Pancreas (tissue), 10 donors: ENCODE results near the gene RABGAP1L. TPM values are rescaled to one million over a fixed set of nuclear protein-coding genes. Genes with fewer than 3 reads are reported as not detected.
"Not testable (repeated sequence)": the region's sequence is repeated elsewhere in the genome, so short reads cannot be mapped to it uniquely, and the experiment has no call there.

ENCODE experiments used
- ATAC-seq, 4 donors: fragments of 200-7000 bp; cut with Tn5 transposase; one replicate each; pipeline versions ENCODE4 v1.8.0 to v1.9.1; 2020; ENCODE audit warnings: mild to moderate bottlenecking in 4 of 4, moderate library complexity in 4 of 4
- DNase-seq, 6 donors: peaks; one replicate each; pipeline ENCODE4 v3.0.0-alpha.2; 2020
- FAIRE-seq: peaks from 2 replicates; lab custom pipeline; 2012; peaks lifted over from hg19 to GRCh38; lab: Jason Lieb, UNC
- H3K27ac ChIP-seq, 4 donors: fragments of 200-600 bp; sonication (generic); 1 replicate in 3 of 4; 2 replicates in 1 of 4; pipeline versions ENCODE4 v1.5.0 to v1.8.0; 2020
- H3K27me3 ChIP-seq, 4 donors: fragments of 200-600 bp; one replicate each; pipeline ENCODE4 v1.8.0; 2021
- H3K36me3 ChIP-seq, 3 donors: fragments of 200-600 bp; sonication (generic) in 1 of 3; one replicate each; pipeline versions ENCODE4 v1.5.0 to v1.8.0; 2020 to 2021
- H3K4me1 ChIP-seq, 3 donors: fragments of 200-600 bp; one replicate each; pipeline ENCODE4 v1.8.0; 2021
- H3K4me3 ChIP-seq, 4 donors: fragments of 200-600 bp; sonication (generic) in 2 of 4; one replicate each; pipeline versions ENCODE4 v1.5.0 to v1.8.0; 2020 to 2021
- H3K9me3 ChIP-seq, 4 donors: fragments of 200-600 bp; one replicate each; pipeline ENCODE4 v1.8.0; 2021
- WGBS, 2 donors: extraction: QIAGEN DNeasy Blood & Tissue Kit; methylation state at CpG; one replicate each; pipeline ENCODE4 v1.1.7; 2013; 5-methylcytosine and 5-hydroxymethylcytosine counted together
- intact Hi-C, 3 donors: fragments of 100-400 bp; cut with DNase I; formaldehyde crosslinking; loops; one replicate each; pipeline versions ENCODE4 v1.11.1 to v1.14.2; 2022
- polyA plus RNA-seq, 2 donors: library from polyadenylated mRNA; stranded (reverse); fragments of 200-250 nt; gene quantifications; one replicate each; pipeline ENCODE4 v1.2.3, GENCODE V29; 2013
- total RNA-seq, 6 donors: library from RNA; stranded (reverse); fragmentation: NEBNext Ultra II Directional in 4 of 6; extraction: Animal tissue kit (Norgen Biotek cat#: 25700) in 4 of 6; gene quantifications; one replicate each; pipeline versions ENCODE4 v1.2.1 to v1.2.4, GENCODE V29; 2021 to 2023
- TF ChIP-seq, protein P1 (sequence below), 4 donors: fragments of 200-600 bp; sonication (generic) in 3 of 4; IDR thresholded peaks; one replicate each; pipeline versions ENCODE4 v1.5.0 to v1.8.0; 2021; ENCODE audit warnings: antibody characterized with exemption in 4 of 4
- donor health status: healthy with polysubstance abuse.
- donor health status: DM: no; HTN: no; CAD: no; lungs with moderate emphysema.
- donor health status: DM: no; HTN: no; CAD: no.
- donor health status: control.
- donor health status: control.
- donor health status: Bipolar disorder and iron deficiency.
- donor health status: DM: yes; HTN: yes; CAD: no.
- donor health status: DM: no; HTN: no; CAD: no.
- donor health status: DM: no; HTN: no; CAD: no.
- donor health status: DM: yes; HTN: yes; CAD: no.

The RABGAP1L gene
- total and polyA plus RNA-seq, 8 donors = 13.9 to 64.8 (median 36.1) TPM

DNA sequence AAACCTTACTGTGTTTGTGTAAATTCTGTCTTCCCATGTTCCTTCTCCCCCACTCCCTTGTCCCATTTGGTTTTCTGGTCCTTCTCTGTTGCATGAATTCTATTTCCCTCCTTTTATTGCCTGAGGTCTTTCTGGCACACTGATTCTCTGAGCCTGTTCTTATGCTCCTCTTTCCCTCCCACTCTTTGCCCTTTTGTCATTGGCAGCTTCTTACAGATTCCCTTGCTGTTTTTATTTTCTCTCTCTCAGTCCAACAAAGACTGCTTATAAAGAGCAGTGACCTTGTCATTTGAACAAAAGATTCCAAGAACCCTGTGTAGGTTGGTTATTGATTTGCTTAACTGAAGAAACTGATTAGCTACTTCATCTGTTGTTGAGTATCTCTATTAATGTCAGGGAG, 338.2 kb downstream of the RABGAP1L start:
- intact Hi-C loops = no loop called here
- H3K27ac ChIP-seq = no peak overlapping the region
- H3K9me3 ChIP-seq = no peaks in the 10 kb centered on the region
- TF ChIP-seq, protein P1, sequence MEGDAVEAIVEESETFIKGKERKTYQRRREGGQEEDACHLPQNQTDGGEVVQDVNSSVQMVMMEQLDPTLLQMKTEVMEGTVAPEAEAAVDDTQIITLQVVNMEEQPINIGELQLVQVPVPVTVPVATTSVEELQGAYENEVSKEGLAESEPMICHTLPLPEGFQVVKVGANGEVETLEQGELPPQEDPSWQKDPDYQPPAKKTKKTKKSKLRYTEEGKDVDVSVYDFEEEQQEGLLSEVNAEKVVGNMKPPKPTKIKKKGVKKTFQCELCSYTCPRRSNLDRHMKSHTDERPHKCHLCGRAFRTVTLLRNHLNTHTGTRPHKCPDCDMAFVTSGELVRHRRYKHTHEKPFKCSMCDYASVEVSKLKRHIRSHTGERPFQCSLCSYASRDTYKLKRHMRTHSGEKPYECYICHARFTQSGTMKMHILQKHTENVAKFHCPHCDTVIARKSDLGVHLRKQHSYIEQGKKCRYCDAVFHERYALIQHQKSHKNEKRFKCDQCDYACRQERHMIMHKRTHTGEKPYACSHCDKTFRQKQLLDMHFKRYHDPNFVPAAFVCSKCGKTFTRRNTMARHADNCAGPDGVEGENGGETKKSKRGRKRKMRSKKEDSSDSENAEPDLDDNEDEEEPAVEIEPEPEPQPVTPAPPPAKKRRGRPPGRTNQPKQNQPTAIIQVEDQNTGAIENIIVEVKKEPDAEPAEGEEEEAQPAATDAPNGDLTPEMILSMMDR (IDR thresholded peaks at IDR 0.05) = no peak
- H3K4me1 ChIP-seq = no peaks in the 10 kb centered on the region
- H3K27me3 ChIP-seq = no peaks in the 10 kb centered on the region
- H3K36me3 ChIP-seq = no peaks in the 10 kb centered on the region
- FAIRE-seq (no peak), DNase-seq (no peak), ATAC-seq (no peak)
- H3K4me3 ChIP-seq = no peak overlapping the region

DNA sequence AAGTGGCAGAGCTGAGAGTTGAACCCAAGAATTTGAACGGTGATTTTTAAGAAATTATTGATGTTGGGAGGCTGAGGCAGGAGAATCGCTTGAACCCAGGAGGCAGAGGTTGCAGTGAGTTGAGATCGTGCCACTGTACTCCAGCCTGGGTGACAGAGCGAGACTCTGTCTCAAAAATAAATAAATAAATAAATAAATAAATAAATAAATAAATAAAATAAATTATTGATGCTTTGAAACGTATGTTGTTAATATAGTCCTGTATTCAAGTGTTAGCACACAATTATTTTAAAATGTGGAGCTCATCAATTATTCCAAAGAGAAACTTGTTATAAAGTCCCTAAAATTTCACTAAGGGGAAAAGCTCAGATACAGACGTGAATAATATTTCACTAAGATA, 357.4 kb downstream of the RABGAP1L start:
- intact Hi-C loops, H3K36me3 ChIP-seq, H3K27ac ChIP-seq, H3K9me3 ChIP-seq, ATAC-seq, H3K4me3 ChIP-seq, FAIRE-seq, DNase-seq, H3K27me3 ChIP-seq, H3K4me1 ChIP-seq: not testable (repeated sequence)
- 95 to 96% methylated on average over 6 of the region's 6 CpGs for WGBS, 2 donors

DNA sequence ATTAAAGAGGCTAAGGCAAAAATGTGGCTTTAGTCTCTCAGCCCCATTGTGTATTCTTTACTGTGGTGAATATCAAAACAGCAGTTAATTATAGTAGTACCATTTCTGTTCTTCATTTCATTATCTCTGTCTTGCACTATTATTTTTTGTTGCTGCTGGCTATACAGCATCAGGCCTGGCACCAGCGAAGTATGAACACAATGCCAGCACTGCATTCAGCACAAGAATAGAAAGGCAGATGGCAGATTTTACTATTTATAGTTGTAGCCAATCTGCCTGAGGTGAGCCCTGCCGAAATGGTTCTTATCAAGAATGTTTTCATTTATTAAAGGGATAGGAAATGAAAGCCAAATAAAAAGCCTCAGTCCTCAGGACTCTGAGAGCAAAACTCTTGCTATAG, 360.5 kb downstream of the RABGAP1L start:
- no peak for DNase-seq
- Histone ChIP-seq H3K4me3 (no peak overlapping the region), H3K9me3 (peaks cover 0 to 3% (median 0%) of the 10 kb centered on the region in 4 donors), H3K36me3 (no peaks in the 10 kb centered on the region), H3K4me1 (no peaks in the 10 kb centered on the region), H3K27me3 (no peaks in the 10 kb centered on the region), H3K27ac (no peak overlapping the region)
- intact Hi-C loops = no loop called here
- TF ChIP-seq, protein P1 (IDR thresholded peaks at IDR 0.05) = no peak
- FAIRE-seq = no peak
- 36 to 38% methylated on average over 2 of the region's 2 CpGs for WGBS, 2 donors
- ATAC-seq = no peak

DNA sequence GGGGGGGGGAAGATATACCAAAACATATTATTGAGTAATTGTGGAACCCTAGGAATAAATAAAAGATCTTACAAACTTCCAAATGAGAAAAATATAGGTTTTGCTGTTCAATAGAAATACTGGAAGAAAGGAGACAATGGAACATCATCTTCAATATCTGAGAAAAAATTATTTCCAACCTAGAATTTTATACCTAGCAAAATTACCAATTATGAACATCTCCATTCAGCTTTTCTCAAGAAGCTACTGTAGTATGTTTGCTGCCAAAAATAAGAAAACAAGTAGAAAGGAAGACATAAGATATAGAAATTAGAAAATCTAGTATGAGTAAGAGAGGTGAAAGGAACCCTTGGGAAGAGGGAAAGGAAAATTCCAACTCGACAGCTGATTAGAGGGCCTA, 372.4 kb downstream of the RABGAP1L start:
- TF ChIP-seq, protein P1 (IDR thresholded peaks at IDR 0.05) = no peak
- Histone ChIP-seq H3K27ac (no peak overlapping the region), H3K27me3 (no peaks in the 10 kb centered on the region), H3K9me3 (no peaks in the 10 kb centered on the region), H3K4me1 (no peaks in the 10 kb centered on the region), H3K4me3 (no peak overlapping the region), H3K36me3 (no peaks in the 10 kb centered on the region)
- FAIRE-seq = no peak
- WGBS, 2 donors = 97 to 100% methylated on average over 1 of the region's 1 CpG
- intact Hi-C loops = no loop called here
- no peak for ATAC-seq
- DNase-seq = no peak

DNA sequence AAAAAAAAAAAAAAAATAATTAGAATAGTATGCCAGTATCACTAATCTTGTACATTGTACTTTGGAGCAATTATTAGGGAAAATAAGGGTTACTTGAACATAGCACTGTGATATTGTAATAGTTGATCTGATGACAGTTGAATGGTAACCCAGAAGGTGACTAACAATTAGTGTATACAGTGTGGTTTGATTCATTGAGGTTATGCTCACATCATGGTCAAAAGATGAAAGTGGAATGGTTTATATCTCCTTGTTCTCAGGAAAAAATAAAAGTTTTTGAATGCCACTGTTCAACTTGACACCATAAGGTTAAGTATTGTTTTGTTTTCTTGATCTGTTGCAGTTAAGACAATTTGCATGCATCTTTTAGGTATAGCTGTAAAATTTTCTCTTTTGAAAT, 375.5 kb downstream of the RABGAP1L start:
- H3K27ac ChIP-seq = no peak overlapping the region
- no peaks in the 10 kb centered on the region for H3K9me3 ChIP-seq
- TF ChIP-seq, protein P1 (IDR thresholded peaks at IDR 0.05) = no peak
- no peak for FAIRE-seq
- no peak for ATAC-seq
- no peak overlapping the region for H3K4me3 ChIP-seq
- no peaks in the 10 kb centered on the region for H3K4me1 ChIP-seq
- intact Hi-C loops = no loop called here
- H3K27me3 ChIP-seq = no peaks in the 10 kb centered on the region
- no peak for DNase-seq
- H3K36me3 ChIP-seq = no peaks in the 10 kb centered on the region

DNA sequence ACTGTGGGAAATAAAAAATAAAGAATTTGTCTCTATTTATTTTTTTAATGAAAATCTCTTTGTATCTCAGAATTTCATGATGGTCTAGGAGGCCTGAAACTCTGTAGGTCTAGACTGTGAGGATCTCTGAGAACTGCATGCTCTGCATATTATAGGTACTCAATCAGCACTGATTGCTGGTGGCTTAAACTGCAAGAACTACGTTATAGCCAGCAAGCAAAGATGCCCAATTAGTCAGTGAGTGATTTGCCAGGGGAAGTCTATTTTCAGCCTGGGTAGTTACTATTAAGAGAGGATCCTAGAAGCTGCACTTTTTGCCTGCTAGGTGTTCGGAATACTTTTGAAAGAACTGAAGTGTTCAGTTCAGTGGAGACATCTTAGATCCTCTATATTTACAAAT, 375.9 kb downstream of the RABGAP1L start:
- FAIRE-seq (no peak), DNase-seq (no peak), ATAC-seq (no peak)
- Histone ChIP-seq H3K36me3 (no peaks in the 10 kb centered on the region), H3K9me3 (no peaks in the 10 kb centered on the region), H3K27ac (no peak overlapping the region), H3K4me1 (no peaks in the 10 kb centered on the region), H3K27me3 (no peaks in the 10 kb centered on the region), H3K4me3 (no peak overlapping the region)
- intact Hi-C loops = no loop called here
- 69 to 78% methylated on average over 2 of the region's 2 CpGs for WGBS, 2 donors
- TF ChIP-seq, protein P1 (IDR thresholded peaks at IDR 0.05) = no peak

DNA sequence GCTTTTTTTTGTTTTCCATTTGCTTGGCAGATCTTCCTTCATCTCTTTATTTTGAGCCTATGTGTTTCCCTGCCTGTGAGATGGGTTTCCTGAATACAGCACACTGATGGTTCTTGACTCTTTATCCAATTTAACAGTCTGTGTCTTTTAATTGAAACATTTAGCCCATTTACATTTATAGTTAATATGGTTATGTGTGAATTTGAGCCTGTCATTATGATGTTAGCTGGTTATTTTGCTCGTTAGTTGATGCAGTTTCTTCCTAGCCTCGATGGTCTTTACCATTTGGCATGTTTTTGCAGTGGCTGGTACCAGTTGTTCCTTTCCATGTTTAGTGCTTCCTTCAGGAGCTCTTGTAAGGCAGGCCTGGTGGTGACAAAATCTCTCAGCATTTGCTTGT, 384.1 kb downstream of the RABGAP1L start:
- ATAC-seq, DNase-seq, intact Hi-C loops, H3K4me3 ChIP-seq, H3K9me3 ChIP-seq, FAIRE-seq, H3K27me3 ChIP-seq, H3K27ac ChIP-seq, H3K36me3 ChIP-seq, H3K4me1 ChIP-seq: not testable (repeated sequence)
- WGBS, 2 donors = 85 to 92% methylated on average over 2 of the region's 2 CpGs
